ENCODE measurements around the gene PFKFB3.
"Not testable (repeated sequence)": the region's sequence is repeated elsewhere in the genome, so short reads cannot be mapped to it uniquely, and the experiment has no call there.

PFKFB3 gene

DNA sequence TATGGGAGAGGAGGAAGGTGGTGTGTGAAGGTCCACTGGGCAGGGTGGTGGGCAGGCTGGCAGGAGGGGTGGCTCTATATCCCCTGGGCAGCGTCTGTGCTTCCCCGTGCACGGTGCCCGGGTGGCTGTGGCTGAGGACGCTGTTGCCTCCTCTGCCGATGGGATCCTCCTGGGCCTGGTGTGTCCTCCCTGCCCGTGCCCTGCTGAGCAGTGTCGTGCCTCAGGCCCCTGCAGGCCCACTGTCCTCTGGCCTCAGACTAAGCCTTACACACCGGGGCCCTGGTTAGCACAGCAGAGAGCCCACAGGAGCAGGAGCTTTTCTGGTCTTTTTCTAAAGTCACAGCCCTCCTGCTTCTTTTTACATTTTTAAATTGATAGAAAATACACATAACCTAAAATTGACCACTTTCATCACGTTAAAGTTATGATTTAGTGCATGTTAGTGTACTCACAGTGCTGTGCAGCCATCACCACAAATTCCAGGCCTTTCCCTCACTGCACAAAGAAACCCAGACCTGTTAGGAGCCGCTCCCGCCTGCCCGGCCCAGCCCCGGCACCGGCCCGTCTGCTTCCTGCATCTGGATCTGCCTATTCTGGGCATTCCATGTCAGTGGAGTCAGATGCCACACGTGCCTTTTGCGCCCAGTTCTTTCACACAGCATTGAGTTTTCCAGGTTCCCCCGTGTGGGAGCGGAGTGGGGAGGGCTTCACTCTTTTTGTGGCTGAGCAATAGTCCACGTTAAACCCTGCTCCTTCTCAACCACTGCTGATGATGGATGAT is 19.4 kb downstream of the PFKFB3 start:
- DNase-seq, result no peak

DNA sequence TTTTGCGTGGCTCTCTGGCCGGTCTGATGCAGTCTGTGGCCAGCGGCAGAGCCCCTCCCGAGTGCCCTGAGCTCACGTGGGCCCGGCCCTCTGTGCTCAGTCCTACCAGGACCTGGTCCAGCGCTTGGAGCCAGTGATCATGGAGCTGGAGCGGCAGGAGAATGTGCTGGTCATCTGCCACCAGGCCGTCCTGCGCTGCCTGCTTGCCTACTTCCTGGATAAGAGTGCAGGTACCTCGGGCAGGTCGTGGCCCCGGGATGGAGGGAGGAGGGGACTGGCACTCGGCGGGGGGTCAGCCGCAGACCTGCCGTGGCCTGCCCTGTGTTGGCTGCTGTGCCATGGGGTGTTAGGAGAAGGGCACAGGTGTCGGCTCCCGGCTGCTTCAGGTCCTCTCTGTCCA is 20.0 kb downstream of the PFKFB3 start:
- DNase-seq, result no peak

- DNase-seq, result no peak
Measured at GRCh38 chr10:6223981-6224380, 21.2 kb downstream of the PFKFB3 start.

DNA sequence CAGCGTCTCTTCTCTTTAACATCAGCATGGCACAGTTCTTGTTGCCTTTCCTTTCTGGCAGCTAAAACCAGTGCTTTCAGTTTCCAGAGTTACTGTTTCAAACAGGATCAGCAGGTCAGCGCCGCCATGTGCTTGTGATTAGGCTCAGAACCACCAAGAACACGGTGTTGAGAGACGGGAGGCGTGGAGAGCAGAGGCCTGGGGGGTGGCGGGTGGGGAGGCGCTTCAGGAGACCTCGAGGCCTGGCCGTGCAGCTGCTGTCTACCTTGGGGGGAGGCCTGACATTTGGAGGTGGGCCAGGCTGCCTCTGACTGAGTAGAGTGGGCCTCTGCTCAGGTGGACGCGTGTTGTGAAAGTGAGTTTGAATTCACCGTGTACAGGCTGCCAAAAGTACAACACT is 22.0 kb downstream of the PFKFB3 start:
- no peak for DNase-seq

DNA sequence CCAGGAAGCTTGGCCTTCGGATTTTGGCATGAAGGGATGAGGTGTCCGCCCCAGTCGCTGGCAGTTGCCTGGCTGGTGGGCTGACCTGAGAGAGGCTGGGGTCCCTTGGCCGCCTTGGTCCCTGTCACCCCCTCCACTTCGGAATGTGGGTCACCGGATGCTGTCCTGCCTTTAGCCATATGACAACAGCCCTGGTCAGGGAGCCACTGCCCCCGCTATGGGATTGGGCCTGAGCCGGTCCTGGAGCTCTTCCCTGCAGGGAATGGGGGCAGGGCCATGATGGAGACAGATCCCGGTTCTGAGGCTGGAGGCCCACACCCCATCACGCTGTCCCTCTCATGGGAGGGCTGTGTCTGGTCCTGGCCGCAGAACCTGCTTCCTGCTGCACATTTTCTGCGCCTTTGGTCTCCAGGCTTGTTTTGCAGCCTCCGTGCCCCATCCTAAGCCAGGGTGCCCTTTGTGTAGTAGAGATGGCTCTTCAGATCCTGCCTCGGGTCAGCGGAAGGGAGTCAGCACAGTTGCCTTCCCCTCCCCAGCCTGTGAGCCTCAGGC is 22.6 kb downstream of the PFKFB3 start:
- DNase-seq, result no peak

DNA sequence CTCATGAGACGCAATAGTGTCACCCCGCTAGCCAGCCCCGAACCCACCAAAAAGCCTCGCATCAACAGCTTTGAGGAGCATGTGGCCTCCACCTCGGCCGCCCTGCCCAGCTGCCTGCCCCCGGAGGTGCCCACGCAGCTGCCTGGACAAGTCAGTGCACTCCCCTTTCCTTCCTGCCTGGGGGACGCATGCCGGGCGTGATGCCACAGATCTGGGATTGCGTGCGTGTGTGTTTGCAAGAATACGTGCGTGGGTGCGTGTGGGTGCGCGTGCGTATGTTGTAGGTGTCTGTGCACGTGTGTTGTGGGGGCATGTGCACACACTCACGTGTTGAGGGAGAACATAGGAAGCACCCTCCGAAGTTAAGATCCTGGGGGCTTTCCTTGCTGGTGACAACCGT is 23.5 kb downstream of the PFKFB3 start:
- DNase-seq, result no peak

DNA sequence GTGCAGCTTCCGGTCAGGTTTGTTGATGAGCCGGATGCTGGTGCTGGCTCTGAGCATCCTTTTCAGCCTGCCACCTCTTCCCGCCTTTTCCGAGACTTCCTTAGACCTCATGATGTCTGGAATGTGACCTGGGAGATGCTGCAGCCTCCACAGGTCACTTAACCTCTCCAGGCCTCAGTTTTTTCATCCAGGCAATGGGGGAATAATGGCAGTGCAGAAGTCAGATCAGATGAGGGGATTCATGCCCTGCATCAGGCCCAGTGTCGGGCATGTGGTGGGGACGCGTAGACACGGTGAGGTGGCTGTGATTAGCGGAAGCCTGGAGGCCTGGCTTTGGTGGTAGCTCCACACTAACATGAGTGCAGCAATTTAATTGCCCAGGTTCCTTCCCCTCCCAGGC is 24.6 kb downstream of the PFKFB3 start:
- DNase-seq, result no peak

DNA sequence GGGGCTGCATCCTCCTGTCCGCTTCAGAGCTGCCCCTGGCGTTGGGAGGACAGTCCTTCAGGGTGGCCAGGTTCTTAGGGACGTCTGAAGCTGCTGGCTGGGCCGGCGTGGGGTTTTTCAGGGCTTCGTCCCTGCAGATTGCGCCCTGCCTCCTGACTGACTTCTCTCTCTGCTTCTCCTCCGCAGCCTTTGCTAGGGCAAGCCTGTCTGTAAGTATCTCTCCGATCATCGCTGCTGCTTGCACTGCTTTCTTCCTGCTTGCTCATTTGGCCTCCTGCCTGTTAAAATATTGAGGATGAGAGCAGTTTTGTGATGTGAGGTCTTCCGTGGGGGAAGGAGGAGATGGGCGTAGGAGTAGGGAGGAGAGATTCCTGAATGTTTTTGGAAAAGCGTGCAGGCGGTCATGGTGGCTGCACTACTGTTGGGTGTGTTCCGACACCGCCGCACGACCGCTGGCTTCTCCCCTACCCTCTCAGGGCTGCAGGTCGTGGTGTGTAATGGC is 25.3 kb downstream of the PFKFB3 start:
- no peak for DNase-seq

DNA sequence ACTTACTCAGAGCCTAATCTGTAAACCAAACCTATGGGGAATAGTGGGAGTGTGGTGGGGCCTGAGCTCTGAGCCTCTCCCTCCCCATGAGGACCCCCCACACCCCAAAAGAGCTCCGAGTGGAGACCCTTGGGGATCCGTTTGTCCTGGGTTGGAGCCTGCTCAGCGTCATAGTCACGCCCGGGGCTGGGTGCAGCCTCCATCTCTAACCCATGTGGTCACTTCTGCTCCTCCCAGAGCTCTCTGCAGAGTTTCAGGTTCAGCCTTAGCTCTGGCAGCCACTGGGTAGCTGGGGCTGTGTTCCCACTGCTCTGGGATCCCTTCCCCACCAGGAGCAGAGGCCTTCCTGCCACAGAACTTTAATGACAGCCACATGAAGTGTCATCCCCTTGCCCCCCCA is 25.9 kb downstream of the PFKFB3 start:
- no peak for DNase-seq

DNA sequence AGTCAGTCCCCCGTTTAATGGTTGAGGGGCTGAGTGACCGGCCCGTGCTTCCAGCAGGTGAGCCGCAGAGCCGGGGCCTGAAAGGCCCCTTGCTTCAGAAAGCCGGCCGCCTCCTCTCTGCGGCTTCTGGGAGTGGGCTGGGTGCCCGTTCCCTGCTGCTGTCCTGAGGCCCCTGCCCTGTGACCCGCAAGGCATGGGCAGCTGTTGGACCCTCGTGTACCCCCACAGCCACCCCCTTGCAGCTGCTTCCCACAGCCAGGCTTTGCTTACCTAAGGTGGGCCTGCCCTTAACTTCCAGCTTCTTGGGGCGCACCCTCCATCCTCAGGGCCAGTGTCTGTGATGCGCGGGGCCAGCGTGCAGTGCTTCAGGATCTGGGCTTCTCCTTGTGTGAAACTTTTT is 26.6 kb downstream of the PFKFB3 start:
- no peak for DNase-seq

- no peak for DNase-seq
Measured at GRCh38 chr10:6229746-6230145, 27.0 kb downstream of the PFKFB3 start.

- no peak for DNase-seq
Measured at GRCh38 chr10:6230315-6230714, 27.6 kb downstream of the PFKFB3 start.

- DNase-seq, result no peak
Measured at GRCh38 chr10:6231146-6231545, 28.4 kb downstream of the PFKFB3 start.

- no peak for DNase-seq
Measured at GRCh38 chr10:6231730-6232129, 29.0 kb downstream of the PFKFB3 start.

DNA sequence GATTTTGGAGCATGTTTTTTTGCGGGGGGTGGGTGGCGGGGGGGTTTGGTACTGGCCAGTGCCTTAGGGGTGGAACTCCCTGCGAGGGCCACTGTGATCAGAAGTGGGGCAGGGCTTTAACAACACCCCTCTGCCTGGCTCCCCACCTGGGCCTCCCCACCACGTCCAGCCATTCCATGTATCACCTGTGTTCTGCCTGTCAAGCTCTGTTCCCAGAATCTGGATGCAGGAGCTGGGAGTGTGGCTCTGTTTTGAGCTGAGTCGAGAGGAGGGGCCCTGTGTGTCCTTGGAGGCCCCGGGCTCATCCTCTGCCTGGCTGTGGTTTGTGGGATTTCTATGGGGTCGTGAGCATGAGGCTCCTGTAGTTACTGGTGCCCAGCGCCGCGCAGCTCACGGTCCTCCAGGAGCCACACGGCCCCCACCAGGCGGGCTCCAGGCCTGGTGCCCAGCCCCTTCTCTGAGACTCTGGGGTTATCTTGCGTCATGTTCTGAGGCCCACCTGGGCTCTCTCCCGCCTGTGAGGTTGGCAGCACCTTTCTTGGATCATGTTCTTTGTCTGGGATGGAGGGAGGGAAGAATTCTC is 29.6 kb downstream of the PFKFB3 start:
- no peak for DNase-seq

GRCh38 chr10:6232846-6233724 is 30.4 kb downstream of the PFKFB3 start:
- no peak for DNase-seq

DNA sequence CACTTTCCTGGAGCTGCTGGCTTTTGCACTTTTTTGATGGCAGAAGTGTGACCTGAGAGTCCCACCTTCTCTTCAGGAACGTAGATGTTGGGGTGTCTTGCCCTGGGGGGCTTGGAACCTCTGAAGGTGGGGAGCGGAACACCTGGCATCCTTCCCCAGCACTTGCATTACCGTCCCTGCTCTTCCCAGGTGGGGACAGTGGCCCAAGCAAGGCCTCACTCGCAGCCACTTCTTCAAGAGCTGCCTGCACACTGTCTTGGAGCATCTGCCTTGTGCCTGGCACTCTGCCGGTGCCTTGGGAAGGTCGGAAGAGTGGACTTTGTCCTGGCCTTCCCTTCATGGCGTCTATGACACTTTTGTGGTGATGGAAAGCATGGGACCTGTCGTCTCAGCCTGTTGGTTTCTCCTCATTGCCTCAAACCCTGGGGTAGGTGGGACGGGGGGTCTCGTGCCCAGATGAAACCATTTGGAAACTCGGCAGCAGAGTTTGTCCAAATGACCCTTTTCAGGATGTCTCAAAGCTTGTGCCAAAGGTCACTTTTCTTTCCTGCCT is 31.1 kb downstream of the PFKFB3 start:
- no peak for DNase-seq

- DNase-seq, result no peak
Measured at GRCh38 chr10:6234371-6234770, 31.6 kb downstream of the PFKFB3 start.

- no peak for DNase-seq
Measured at GRCh38 chr10:6236349-6237198, 33.8 kb downstream of the PFKFB3 start.

GRCh38 chr10:6237199-6237530 is 34.4 kb downstream of the PFKFB3 start:
- DNase-seq, result no peak

DNA sequence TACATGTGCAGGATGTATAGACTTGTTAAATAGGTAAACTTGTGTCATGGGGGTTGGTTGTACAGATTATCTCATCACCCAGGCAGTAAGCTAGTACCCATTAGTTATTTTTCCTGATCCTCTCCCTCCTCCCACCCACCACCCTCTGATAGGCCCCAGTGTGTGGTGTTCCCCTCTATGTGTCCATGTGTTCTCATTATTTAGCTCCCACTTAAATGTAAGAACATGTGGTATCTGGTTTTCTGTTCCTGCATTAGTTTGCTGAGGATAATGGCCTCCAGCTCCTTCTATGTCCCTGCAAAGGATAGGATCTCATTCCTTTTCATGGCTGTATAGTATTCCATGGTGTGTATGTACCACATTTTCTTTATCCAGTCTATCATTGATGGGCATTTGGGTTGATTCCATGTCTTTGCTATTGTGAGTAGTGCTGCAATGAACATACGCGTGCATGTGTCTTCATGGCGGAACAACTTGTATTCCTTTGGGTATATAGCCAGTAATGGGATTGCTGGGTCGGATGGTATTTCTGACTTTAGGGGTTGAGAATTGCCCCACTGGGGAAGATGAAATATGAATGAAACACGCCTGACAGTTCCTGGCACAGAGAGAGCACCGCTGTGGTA is 36.0 kb downstream of the PFKFB3 start:
- not testable (repeated sequence) for DNase-seq

Data from SHP77 (cell line).